Subcutaneous abdominal adipose tissue (tissue), 5 donors: ENCODE measurements around the gene ELL.
"Not testable (repeated sequence)": the region's sequence is repeated elsewhere in the genome, so short reads cannot be mapped to it uniquely, and the experiment has no call there.

Experiments used
- H3K27ac ChIP-seq: one replicate; pipeline ENCODE4 v1.7.0; 2013; ENCODE audit warnings: low read depth, mild to moderate bottlenecking, inconsistent platforms, low read length, moderate library complexity
- H3K27me3 ChIP-seq, 5 donors: one replicate each; pipeline ENCODE4 v1.7.0; 2013; ENCODE audit warnings: low read length in 5 of 5, inconsistent platforms in 1 of 5; ENCODE audit not compliant: control insufficient read depth in 5 of 5, insufficient read depth in 4 of 5
- H3K36me3 ChIP-seq, 5 donors: one replicate each; pipeline ENCODE4 v1.7.0; 2013; ENCODE audit warnings: low read length in 5 of 5; ENCODE audit not compliant: control insufficient read depth in 5 of 5, insufficient read depth in 5 of 5
- H3K4me1 ChIP-seq, 5 donors: one replicate each; pipeline ENCODE4 v1.7.0; 2013; ENCODE audit warnings: low read length in 5 of 5, mild to moderate bottlenecking in 3 of 5, moderate library complexity in 1 of 5; ENCODE audit not compliant: control insufficient read depth in 5 of 5, insufficient read depth in 5 of 5
- H3K4me3 ChIP-seq, 5 donors: one replicate each; pipeline ENCODE4 v1.7.0; 2013; ENCODE audit warnings: low read length in 5 of 5, low read depth in 1 of 5
- H3K9ac ChIP-seq, 5 donors: one replicate each; pipeline ENCODE4 v1.7.0; 2013; ENCODE audit warnings: low read length in 5 of 5, mild to moderate bottlenecking in 4 of 5, moderate library complexity in 3 of 5
- H3K9me3 ChIP-seq, 5 donors: one replicate each; pipeline ENCODE4 v1.7.0; 2013; ENCODE audit warnings: low read length in 5 of 5; ENCODE audit not compliant: control insufficient read depth in 5 of 5
- donor health status: healthy.
- donor health status: healthy.
- donor health status: healthy.
- donor health status: healthy.
- donor health status: healthy.

ELL gene

GRCh38 chr19:18408053-18408476 lies 113.8 kb downstream of the ELL start:
- no peaks in the 10 kb centered on the region for H3K36me3 ChIP-seq
- no peak overlapping the region for H3K27ac ChIP-seq

GRCh38 chr19:18406749-18407148 lies 115.1 kb downstream of the ELL start:
- no peak overlapping the region for H3K4me3 ChIP-seq
- peaks cover 0 to 10% (median 2%) of the 10 kb centered on the region in 5 donors for H3K4me1 ChIP-seq
- no peaks in the 10 kb centered on the region for H3K9me3 ChIP-seq
- H3K36me3 ChIP-seq, result no peaks in the 10 kb centered on the region
- no peaks in the 10 kb centered on the region for H3K27me3 ChIP-seq
- H3K9ac ChIP-seq, result no peak overlapping the region
- H3K27ac ChIP-seq, result no peak overlapping the region

More at GRCh38 chr19:18408053-18408476, 113.8 kb downstream of the ELL start:
- H3K9me3 ChIP-seq, result no peaks in the 10 kb centered on the region
- H3K4me3 ChIP-seq, result no peak overlapping the region
- peaks cover 0 to 2% (median 0%) of the 10 kb centered on the region in 5 donors for H3K27me3 ChIP-seq
- peaks cover 0 to 6% (median 0%) of the 10 kb centered on the region in 5 donors for H3K4me1 ChIP-seq
- no peak overlapping the region for H3K9ac ChIP-seq

- H3K27me3 ChIP-seq, H3K36me3 ChIP-seq, H3K9ac ChIP-seq, H3K4me3 ChIP-seq, H3K27ac ChIP-seq, H3K9me3 ChIP-seq: not testable (repeated sequence)
- H3K4me1 ChIP-seq, result peaks cover 0 to 11% (median 2%) of the 10 kb centered on the region in 5 donors
These were observed 116.1 kb downstream of the ELL start for GRCh38 chr19:18405754-18406153.

- not testable (repeated sequence) for H3K27me3 ChIP-seq, H3K27ac ChIP-seq, H3K4me3 ChIP-seq, H3K36me3 ChIP-seq, H3K9me3 ChIP-seq
- H3K4me1 ChIP-seq, result peaks cover 0 to 15% (median 11%) of the 10 kb centered on the region in 5 donors
- peak overlapping the region in 1 of 5 donors; percentile 30 for H3K9ac ChIP-seq
These were observed 119.2 kb downstream of the ELL start for GRCh38 chr19:18402455-18403248.

GRCh38 chr19:18401580-18402112 lies 120.2 kb downstream of the ELL start:
- no peak overlapping the region for H3K4me3 ChIP-seq
- H3K27ac ChIP-seq, result no peak overlapping the region
- peaks cover under 1 to 18% (median 15%) of the 10 kb centered on the region in 5 donors for H3K27me3 ChIP-seq
- no peaks in the 10 kb centered on the region for H3K9me3 ChIP-seq
- peak overlapping the region in 1 of 5 donors; percentile 39 for H3K9ac ChIP-seq
- no peaks in the 10 kb centered on the region for H3K36me3 ChIP-seq
- peaks cover 0 to 23% (median 11%) of the 10 kb centered on the region in 5 donors for H3K4me1 ChIP-seq

- Histone ChIP-seq H3K9ac (no peak overlapping the region), H3K27me3 (peaks cover 5 to 24% (median 19%) of the 10 kb centered on the region in 5 donors), H3K4me1 (peaks cover 0 to 23% (median 11%) of the 10 kb centered on the region in 5 donors), H3K27ac (no peak overlapping the region), H3K9me3 (no peaks in the 10 kb centered on the region), H3K36me3 (no peaks in the 10 kb centered on the region), H3K4me3 (no peak overlapping the region)
These were observed 122.9 kb downstream of the ELL start for GRCh38 chr19:18399008-18399407.

- H3K4me1 ChIP-seq, result peaks cover 2 to 23% (median 11%) of the 10 kb centered on the region in 5 donors
- no peak within 1 kb of the TSS for H3K27ac ChIP-seq
These were observed 124.3 kb downstream of the ELL start, which contains the start of gene LRRC25 for GRCh38 chr19:18397242-18398202. TSS of gene LRRC25 (minus strand) at chr19:18397622. CDS start at chr19:18396963, 659 bp downstream.

GRCh38 chr19:18396471-18397241 lies 125.2 kb downstream of the ELL start:
- no peaks in the 10 kb centered on the region for H3K9me3 ChIP-seq
- no peak overlapping the region for H3K27ac ChIP-seq
- no peaks in the 10 kb centered on the region for H3K36me3 ChIP-seq
- peaks cover 2 to 22% (median 10%) of the 10 kb centered on the region in 5 donors for H3K4me1 ChIP-seq
- peak overlapping the region; percentile 45 to 61 (median 48) for H3K4me3 ChIP-seq
- peaks cover 5 to 24% (median 19%) of the 10 kb centered on the region in 5 donors for H3K27me3 ChIP-seq
- peak overlapping the region in 2 of 5 donors; percentile 51 to 56 for H3K9ac ChIP-seq

More at GRCh38 chr19:18397242-18398202, 124.3 kb downstream of the ELL start, which contains the start of gene LRRC25:
- H3K4me3 ChIP-seq, result peak within 1 kb of the TSS; percentile 45 to 61 (median 48)
- H3K9me3 ChIP-seq, result no peaks in the 10 kb centered on the region
- no peaks in the 10 kb centered on the region for H3K36me3 ChIP-seq
- peak within 1 kb of the TSS in 2 of 5 donors; percentile 51 to 56 for H3K9ac ChIP-seq
- peaks cover 5 to 24% (median 19%) of the 10 kb centered on the region in 5 donors for H3K27me3 ChIP-seq

- H3K27ac ChIP-seq, result no peak overlapping the region
These were observed 128.0 kb downstream of the ELL start for GRCh38 chr19:18393836-18394235.

More at GRCh38 chr19:18393836-18394235, 128.0 kb downstream of the ELL start:
- no peaks in the 10 kb centered on the region for H3K9me3 ChIP-seq
- H3K4me1 ChIP-seq, result peaks cover 2 to 30% (median 10%) of the 10 kb centered on the region in 5 donors
- peaks cover 5 to 24% (median 19%) of the 10 kb centered on the region in 5 donors for H3K27me3 ChIP-seq
- peaks cover 0 to 12% (median 0%) of the 10 kb centered on the region in 5 donors for H3K36me3 ChIP-seq
- H3K4me3 ChIP-seq, result peak overlapping the region in 3 of 5 donors; percentile 2 to 13 (median 8)
- no peak overlapping the region for H3K9ac ChIP-seq
